ENCODE measurements around the gene PLCB1. TPM values are rescaled to one million over a fixed set of nuclear protein-coding genes. Genes with fewer than 3 reads are reported as not detected.
"Not testable (repeated sequence)": the region's sequence is repeated elsewhere in the genome, so short reads cannot be mapped to it uniquely, and the experiment has no call there.

PLCB1 gene
- total RNA-seq, 1 donor, result 20.7 TPM

- no peak for DNase-seq (ENCODE audit: low read depth in 2 of 3, low spot score in 2 of 3)
Observed at GRCh38 chr20:8631271-8631670, 499.2 kb downstream of the PLCB1 start.

GRCh38 chr20:8633366-8633765 is 501.3 kb downstream of the PLCB1 start:
- DNase-seq (ENCODE audit: low read depth in 2 of 3, low spot score in 2 of 3), result no peak

- DNase-seq (ENCODE audit: low read depth in 2 of 3, low spot score in 2 of 3), result no peak
Observed at GRCh38 chr20:8635048-8635572, 503.0 kb downstream of the PLCB1 start.

- DNase-seq (ENCODE audit: low read depth in 2 of 3, low spot score in 2 of 3), result no peak
Observed at GRCh38 chr20:8635837-8636236, 503.8 kb downstream of the PLCB1 start.

GRCh38 chr20:8639112-8639778 is 507.2 kb downstream of the PLCB1 start:
- DNase-seq (ENCODE audit: low read depth in 2 of 3, low spot score in 2 of 3), result no peak

- DNase-seq (ENCODE audit: low read depth in 2 of 3, low spot score in 2 of 3), result no peak
Observed at GRCh38 chr20:8640461-8640860, 508.4 kb downstream of the PLCB1 start.

GRCh38 chr20:8642247-8642646 is 510.2 kb downstream of the PLCB1 start:
- no peak for DNase-seq (ENCODE audit: low read depth in 2 of 3, low spot score in 2 of 3)

- DNase-seq (ENCODE audit: low read depth in 2 of 3, low spot score in 2 of 3), result not testable (repeated sequence)
Observed at GRCh38 chr20:8644468-8644867, 512.4 kb downstream of the PLCB1 start.

GRCh38 chr20:8645326-8645725 is 513.3 kb downstream of the PLCB1 start:
- DNase-seq (ENCODE audit: low read depth in 2 of 3, low spot score in 2 of 3), result no peak

GRCh38 chr20:8646033-8646441 is 514.0 kb downstream of the PLCB1 start:
- no peak for DNase-seq (ENCODE audit: low read depth in 2 of 3, low spot score in 2 of 3)

- DNase-seq (ENCODE audit: low read depth in 2 of 3, low spot score in 2 of 3), result no peak
Observed at GRCh38 chr20:8646716-8647115, 514.6 kb downstream of the PLCB1 start.

GRCh38 chr20:8647961-8648441 is 515.9 kb downstream of the PLCB1 start:
- DNase-seq (ENCODE audit: low read depth in 2 of 3, low spot score in 2 of 3), result no peak

GRCh38 chr20:8648466-8648865 is 516.4 kb downstream of the PLCB1 start:
- DNase-seq (ENCODE audit: low read depth in 2 of 3, low spot score in 2 of 3), result no peak

- no peak for DNase-seq (ENCODE audit: low read depth in 2 of 3, low spot score in 2 of 3)
Observed at GRCh38 chr20:8652396-8652795, 520.3 kb downstream of the PLCB1 start.

- DNase-seq (ENCODE audit: low read depth in 2 of 3, low spot score in 2 of 3), result no peak
Observed at GRCh38 chr20:8654486-8654885, 522.4 kb downstream of the PLCB1 start.

- DNase-seq (ENCODE audit: low read depth in 2 of 3, low spot score in 2 of 3), result peak in 2 of 3 donors; percentile 9 to 59
Observed at GRCh38 chr20:8656335-8656734, 524.3 kb downstream of the PLCB1 start.

GRCh38 chr20:8657664-8658063 is 525.6 kb downstream of the PLCB1 start:
- DNase-seq (ENCODE audit: low read depth in 2 of 3, low spot score in 2 of 3), result no peak

- no peak for DNase-seq (ENCODE audit: low read depth in 2 of 3, low spot score in 2 of 3)
Observed at GRCh38 chr20:8658103-8658502, 526.0 kb downstream of the PLCB1 start.

GRCh38 chr20:8661229-8661952 is 529.3 kb downstream of the PLCB1 start:
- DNase-seq (ENCODE audit: low read depth in 2 of 3, low spot score in 2 of 3), result peak in 1 of 3 donors; percentile 4

- DNase-seq (ENCODE audit: low read depth in 2 of 3, low spot score in 2 of 3), result peak in 1 of 3 donors; percentile 14
Observed at GRCh38 chr20:8662433-8662954, 530.4 kb downstream of the PLCB1 start.

- no peak for DNase-seq (ENCODE audit: low read depth in 2 of 3, low spot score in 2 of 3)
Observed at GRCh38 chr20:8663424-8663823, 531.4 kb downstream of the PLCB1 start.

- no peak for DNase-seq (ENCODE audit: low read depth in 2 of 3, low spot score in 2 of 3)
Observed at GRCh38 chr20:8664778-8665177, 532.7 kb downstream of the PLCB1 start.

Data from hematopoietic multipotent progenitor cell (in vitro differentiated cells).